Adipose tissue (tissue), 3 donors: ENCODE results near the gene CCDC6. TPM values are rescaled to one million over a fixed set of nuclear protein-coding genes. Genes with fewer than 3 reads are reported as not detected.
"Not testable (repeated sequence)": the region's sequence is repeated elsewhere in the genome, so short reads cannot be mapped to it uniquely, and the experiment has no call there.

Source experiments
- H3K27ac ChIP-seq: one replicate; pipeline ENCODE4 v1.5.1; 2013; ENCODE audit warnings: low read depth, low read length
- WGBS, 3 donors: extraction: QIAGEN DNeasy Blood & Tissue Kit; methylation state at CpG; one replicate each; pipeline ENCODE4 v1.1.7; 2013; 5-methylcytosine and 5-hydroxymethylcytosine counted together
- polyA plus RNA-seq, 3 donors: library from polyadenylated mRNA; stranded (reverse); fragments of 200-250 nt; gene quantifications; one replicate each; pipeline ENCODE4 v1.2.3, GENCODE V29; 2013
- donor health status: healthy with polysubstance abuse.
- donor health status: Bipolar disorder and iron deficiency.
- donor health status: healthy.

The CCDC6 gene
- polyA plus RNA-seq, 3 donors = 8.6 to 11.9 (median 11.6) TPM

GRCh38 chr10:59750155-59750945 is 156.0 kb downstream of the CCDC6 start:
- WGBS, 3 donors = 74 to 79% (median 78%) methylated on average over 12 of the region's 12 CpGs
- H3K27ac ChIP-seq = no peak overlapping the region

- H3K27ac ChIP-seq = no peak overlapping the region
- 31 to 76% (median 73%) methylated on average over 1 of the region's 1 CpG for WGBS, 3 donors
Observed at GRCh38 chr10:59748834-59749233, 157.5 kb downstream of the CCDC6 start.

GRCh38 chr10:59745163-59745650 is 161.1 kb downstream of the CCDC6 start:
- H3K27ac ChIP-seq = no peak overlapping the region
- WGBS, 3 donors = 34 to 84% (median 83%) methylated on average over 2 of the region's 2 CpGs

- not testable (repeated sequence) for H3K27ac ChIP-seq
- 28 to 73% (median 63%) methylated on average over 6 of the region's 6 CpGs for WGBS, 3 donors
Observed at GRCh38 chr10:59744762-59745161, 161.6 kb downstream of the CCDC6 start.

GRCh38 chr10:59744156-59744555 is 162.2 kb downstream of the CCDC6 start:
- not testable (repeated sequence) for H3K27ac ChIP-seq
- WGBS, 3 donors = 93 to 97% (median 93%) methylated on average over 25 to 32 of the region's 32 CpGs

- no peak overlapping the region for H3K27ac ChIP-seq
- 85 to 91% (median 87%) methylated on average over 5 of the region's 5 CpGs for WGBS, 3 donors
Observed at GRCh38 chr10:59741583-59741982, 164.8 kb downstream of the CCDC6 start.

DNA sequence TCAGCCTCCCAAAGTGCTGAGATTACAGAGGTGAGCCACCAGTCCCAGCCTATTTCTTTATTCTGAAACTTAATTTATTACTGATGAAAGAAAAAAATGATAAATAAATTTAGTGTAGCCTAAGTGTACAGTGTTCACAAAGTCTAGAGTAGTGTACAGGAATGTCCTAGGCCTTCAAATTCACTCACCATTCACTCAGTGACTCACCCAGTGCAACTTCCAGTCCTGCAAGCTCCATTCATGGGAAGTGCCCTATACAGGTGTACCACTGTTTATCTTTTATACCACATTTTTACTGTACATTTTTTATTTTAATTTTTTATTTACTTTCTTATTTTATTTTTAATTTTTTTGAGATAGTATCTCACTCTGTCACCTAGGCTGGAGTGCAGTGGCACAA is 165.3 kb downstream of the CCDC6 start:
- no peak overlapping the region for H3K27ac ChIP-seq

Other genes with a start within 250 kb of the CCDC6 start
- gene SLC16A9, start 196.7 kb downstream of the CCDC6 start, polyA plus RNA-seq = 1 to 10 TPM in 1 of 3 donors, under 1 TPM in 2; 0.11 to 1.4 (median 0.19) TPM
- 1 to 10 TPM in 1 of 3 donors, not detected in 2; 2.3 TPM for gene MRLN, start 153.1 kb downstream of the CCDC6 start, polyA plus RNA-seq